ENCODE measurements around the gene DIS3L.
A peak's percentile ranks its signal among the peaks of the same experiment; 100 is the strongest.

Gene DIS3L

GRCh38 chr15:66285533-66286280, 7.7 kb upstream of the DIS3L start:
- Histone ChIP-seq H3K36me3 (ENCODE audit: control insufficient read depth, insufficient read depth, low read length) (no peaks in the 10 kb centered on the region), H3K4me1 (ENCODE audit: control insufficient read depth, insufficient read depth, low read length) (no peaks in the 10 kb centered on the region), H3K4me3 (ENCODE audit: low read depth, low read length) (no peak overlapping the region), H3K9ac (ENCODE audit: low read depth, low read length) (no peak overlapping the region), H3K27me3 (ENCODE audit: control insufficient read depth, insufficient read depth, low read length) (no peaks in the 10 kb centered on the region), H3K9me3 (ENCODE audit: control insufficient read depth, insufficient read depth, low read length) (no peaks in the 10 kb centered on the region)

GRCh38 chr15:66287461-66288057, 5.8 kb upstream of the DIS3L start:
- H3K4me3 ChIP-seq (ENCODE audit: low read depth, low read length): no peak overlapping the region

GRCh38 chr15:66288093-66288492, 5.3 kb upstream of the DIS3L start:
- Histone ChIP-seq H3K9me3 (ENCODE audit: control insufficient read depth, insufficient read depth, low read length) (no peaks in the 10 kb centered on the region), H3K27me3 (ENCODE audit: control insufficient read depth, insufficient read depth, low read length) (no peaks in the 10 kb centered on the region), H3K9ac (ENCODE audit: low read depth, low read length) (no peak overlapping the region), H3K36me3 (ENCODE audit: control insufficient read depth, insufficient read depth, low read length) (no peaks in the 10 kb centered on the region), H3K4me1 (ENCODE audit: control insufficient read depth, insufficient read depth, low read length) (no peaks in the 10 kb centered on the region), H3K4me3 (ENCODE audit: low read depth, low read length) (no peak overlapping the region)

More at GRCh38 chr15:66287461-66288057, 5.8 kb upstream of the DIS3L start:
- Histone ChIP-seq H3K9ac (ENCODE audit: low read depth, low read length) (no peak overlapping the region), H3K27me3 (ENCODE audit: control insufficient read depth, insufficient read depth, low read length) (no peaks in the 10 kb centered on the region), H3K9me3 (ENCODE audit: control insufficient read depth, insufficient read depth, low read length) (no peaks in the 10 kb centered on the region), H3K4me1 (ENCODE audit: control insufficient read depth, insufficient read depth, low read length) (no peaks in the 10 kb centered on the region), H3K36me3 (ENCODE audit: control insufficient read depth, insufficient read depth, low read length) (no peaks in the 10 kb centered on the region)

GRCh38 chr15:66288551-66289185, 4.7 kb upstream of the DIS3L start:
- Histone ChIP-seq H3K9me3 (ENCODE audit: control insufficient read depth, insufficient read depth, low read length) (no peaks in the 10 kb centered on the region), H3K4me1 (ENCODE audit: control insufficient read depth, insufficient read depth, low read length) (no peaks in the 10 kb centered on the region), H3K27me3 (ENCODE audit: control insufficient read depth, insufficient read depth, low read length) (no peaks in the 10 kb centered on the region), H3K36me3 (ENCODE audit: control insufficient read depth, insufficient read depth, low read length) (no peaks in the 10 kb centered on the region), H3K4me3 (ENCODE audit: low read depth, low read length) (no peak overlapping the region), H3K9ac (ENCODE audit: low read depth, low read length) (no peak overlapping the region)

GRCh38 chr15:66290007-66290406, 3.4 kb upstream of the DIS3L start:
- Histone ChIP-seq H3K9ac (ENCODE audit: low read depth, low read length) (no peak overlapping the region), H3K4me3 (ENCODE audit: low read depth, low read length) (no peak overlapping the region), H3K9me3 (ENCODE audit: control insufficient read depth, insufficient read depth, low read length) (no peaks in the 10 kb centered on the region), H3K27me3 (ENCODE audit: control insufficient read depth, insufficient read depth, low read length) (no peaks in the 10 kb centered on the region), H3K4me1 (ENCODE audit: control insufficient read depth, insufficient read depth, low read length) (peaks cover 7% of the 10 kb centered on the region), H3K36me3 (ENCODE audit: control insufficient read depth, insufficient read depth, low read length) (no peaks in the 10 kb centered on the region)

GRCh38 chr15:66290518-66290917, 2.9 kb upstream of the DIS3L start:
- H3K4me1 ChIP-seq (ENCODE audit: control insufficient read depth, insufficient read depth, low read length): peaks cover 9% of the 10 kb centered on the region
- no peaks in the 10 kb centered on the region for H3K36me3 ChIP-seq (ENCODE audit: control insufficient read depth, insufficient read depth, low read length)
- H3K9ac ChIP-seq (ENCODE audit: low read depth, low read length): no peak overlapping the region
- H3K4me3 ChIP-seq (ENCODE audit: low read depth, low read length): no peak overlapping the region
- no peaks in the 10 kb centered on the region for H3K9me3 ChIP-seq (ENCODE audit: control insufficient read depth, insufficient read depth, low read length)
- no peaks in the 10 kb centered on the region for H3K27me3 ChIP-seq (ENCODE audit: control insufficient read depth, insufficient read depth, low read length)

GRCh38 chr15:66291816-66292570, 1.4 kb upstream of the DIS3L start:
- H3K4me3 ChIP-seq (ENCODE audit: low read depth, low read length): no peak overlapping the region
- peaks cover 9% of the 10 kb centered on the region for H3K4me1 ChIP-seq (ENCODE audit: control insufficient read depth, insufficient read depth, low read length)
- H3K36me3 ChIP-seq (ENCODE audit: control insufficient read depth, insufficient read depth, low read length): no peaks in the 10 kb centered on the region
- H3K9me3 ChIP-seq (ENCODE audit: control insufficient read depth, insufficient read depth, low read length): no peaks in the 10 kb centered on the region
- H3K9ac ChIP-seq (ENCODE audit: low read depth, low read length): no peak overlapping the region
- H3K27me3 ChIP-seq (ENCODE audit: control insufficient read depth, insufficient read depth, low read length): no peaks in the 10 kb centered on the region

- peak overlapping the region; percentile 41 for H3K9ac ChIP-seq (ENCODE audit: low read depth, low read length)
- H3K4me1 ChIP-seq (ENCODE audit: control insufficient read depth, insufficient read depth, low read length): peaks cover 11% of the 10 kb centered on the region
- H3K27me3 ChIP-seq (ENCODE audit: control insufficient read depth, insufficient read depth, low read length): no peaks in the 10 kb centered on the region
- H3K9me3 ChIP-seq (ENCODE audit: control insufficient read depth, insufficient read depth, low read length): no peaks in the 10 kb centered on the region
- H3K4me3 ChIP-seq (ENCODE audit: low read depth, low read length): peak overlapping the region; percentile 64
- H3K36me3 ChIP-seq (ENCODE audit: control insufficient read depth, insufficient read depth, low read length): no peaks in the 10 kb centered on the region
Measured at GRCh38 chr15:66292571-66293418, 573 bp upstream of the DIS3L start.

- H3K4me1 ChIP-seq (ENCODE audit: control insufficient read depth, insufficient read depth, low read length): peaks cover 17% of the 10 kb centered on the region
Measured at GRCh38 chr15:66294157-66294931, 976 bp downstream of the DIS3L start.

GRCh38 chr15:66294932-66295235, 1.5 kb downstream of the DIS3L start:
- peak overlapping the region; percentile 76 for H3K4me3 ChIP-seq (ENCODE audit: low read depth, low read length)
- no peaks in the 10 kb centered on the region for H3K27me3 ChIP-seq (ENCODE audit: control insufficient read depth, insufficient read depth, low read length)
- H3K9ac ChIP-seq (ENCODE audit: low read depth, low read length): no peak overlapping the region
- H3K36me3 ChIP-seq (ENCODE audit: control insufficient read depth, insufficient read depth, low read length): no peaks in the 10 kb centered on the region
- no peaks in the 10 kb centered on the region for H3K9me3 ChIP-seq (ENCODE audit: control insufficient read depth, insufficient read depth, low read length)
- H3K4me1 ChIP-seq (ENCODE audit: control insufficient read depth, insufficient read depth, low read length): peaks cover 17% of the 10 kb centered on the region

More at GRCh38 chr15:66294157-66294931, 976 bp downstream of the DIS3L start:
- H3K36me3 ChIP-seq (ENCODE audit: control insufficient read depth, insufficient read depth, low read length): no peaks in the 10 kb centered on the region
- peak overlapping the region; percentile 9 for H3K9ac ChIP-seq (ENCODE audit: low read depth, low read length)
- H3K27me3 ChIP-seq (ENCODE audit: control insufficient read depth, insufficient read depth, low read length): no peaks in the 10 kb centered on the region
- peak overlapping the region; percentile 76 for H3K4me3 ChIP-seq (ENCODE audit: low read depth, low read length)
- H3K9me3 ChIP-seq (ENCODE audit: control insufficient read depth, insufficient read depth, low read length): no peaks in the 10 kb centered on the region
